ENCODE results near the gene FIGNL2. TPM values are rescaled to one million over a fixed set of nuclear protein-coding genes. Genes with fewer than 3 reads are reported as not detected.
"Not testable (repeated sequence)": the region's sequence is repeated elsewhere in the genome, so short reads cannot be mapped to it uniquely, and the experiment has no call there.

Gene FIGNL2
- total RNA-seq, 1 donor from 2014 or later: 0.69 TPM

DNA sequence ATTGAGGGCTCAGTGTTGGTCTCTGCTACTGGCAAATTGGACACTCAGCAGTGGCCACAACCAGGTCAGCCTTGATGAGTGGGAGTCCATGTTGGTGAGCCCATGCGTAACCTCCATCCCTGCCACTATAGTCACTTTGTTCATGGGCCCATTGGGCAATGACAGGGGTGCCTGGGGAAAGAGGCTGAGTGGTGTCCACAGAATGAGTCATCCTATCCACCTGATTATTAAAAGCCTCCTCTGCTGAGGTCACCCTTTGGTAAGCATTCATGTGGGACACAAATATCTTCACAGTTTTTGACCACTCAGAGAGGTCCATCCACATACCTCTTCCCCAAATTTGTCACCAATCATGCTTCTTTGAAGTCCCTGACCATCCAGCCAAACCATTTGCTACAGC, 50.0 kb downstream of the FIGNL2 start:
- ChIA-PET POLR2A (interaction anchor here (0.7 kb wide), 1 partner anchor 1081 kb away, joined by 3 read pairs; no protein-coding TSS in a partner anchor), CTCF (no interaction called here)
- Mint-ChIP-seq H3K27me3 (no peaks in the 10 kb centered on the region), H3K4me3 (no peak overlapping the region), H3K4me1 (no peaks in the 10 kb centered on the region), H3K36me3 (ENCODE audit: low read depth) (no peaks in the 10 kb centered on the region), H3K9me3 (no peaks in the 10 kb centered on the region), H3K27ac (no peak overlapping the region)
- TF ChIP-seq, protein P1, sequence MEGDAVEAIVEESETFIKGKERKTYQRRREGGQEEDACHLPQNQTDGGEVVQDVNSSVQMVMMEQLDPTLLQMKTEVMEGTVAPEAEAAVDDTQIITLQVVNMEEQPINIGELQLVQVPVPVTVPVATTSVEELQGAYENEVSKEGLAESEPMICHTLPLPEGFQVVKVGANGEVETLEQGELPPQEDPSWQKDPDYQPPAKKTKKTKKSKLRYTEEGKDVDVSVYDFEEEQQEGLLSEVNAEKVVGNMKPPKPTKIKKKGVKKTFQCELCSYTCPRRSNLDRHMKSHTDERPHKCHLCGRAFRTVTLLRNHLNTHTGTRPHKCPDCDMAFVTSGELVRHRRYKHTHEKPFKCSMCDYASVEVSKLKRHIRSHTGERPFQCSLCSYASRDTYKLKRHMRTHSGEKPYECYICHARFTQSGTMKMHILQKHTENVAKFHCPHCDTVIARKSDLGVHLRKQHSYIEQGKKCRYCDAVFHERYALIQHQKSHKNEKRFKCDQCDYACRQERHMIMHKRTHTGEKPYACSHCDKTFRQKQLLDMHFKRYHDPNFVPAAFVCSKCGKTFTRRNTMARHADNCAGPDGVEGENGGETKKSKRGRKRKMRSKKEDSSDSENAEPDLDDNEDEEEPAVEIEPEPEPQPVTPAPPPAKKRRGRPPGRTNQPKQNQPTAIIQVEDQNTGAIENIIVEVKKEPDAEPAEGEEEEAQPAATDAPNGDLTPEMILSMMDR (IDR thresholded peaks at IDR 0.05): no peak
- DNase-seq (no peak), ATAC-seq (ENCODE audit: low read depth) (no peak)
- intact Hi-C loops (cut with micrococcal nuclease): no loop called here

GRCh38 chr12:51798051-51798450, 50.5 kb downstream of the FIGNL2 start:
- H3K36me3 Mint-ChIP-seq (ENCODE audit: low read depth); H3K9me3 Mint-ChIP-seq; H3K4me1 Mint-ChIP-seq; intact Hi-C loops (cut with micrococcal nuclease); H3K27me3 Mint-ChIP-seq; H3K4me3 Mint-ChIP-seq; CTCF ChIA-PET; DNase-seq; H3K27ac Mint-ChIP-seq; ATAC-seq (ENCODE audit: low read depth): not testable (repeated sequence)
- POLR2A ChIA-PET: interaction anchor here (0.7 kb wide), 1 partner anchor 1081 kb away, joined by 3 read pairs; no protein-coding TSS in a partner anchor

GRCh38 chr12:51797301-51797700, 51.2 kb downstream of the FIGNL2 start:
- no peak for DNase-seq
- CTCF ChIA-PET: no interaction called here
- H3K4me1 Mint-ChIP-seq: no peaks in the 10 kb centered on the region
- no peak overlapping the region for H3K4me3 Mint-ChIP-seq
- H3K27me3 Mint-ChIP-seq: no peaks in the 10 kb centered on the region
- POLR2A ChIA-PET: no interaction called here
- ATAC-seq (ENCODE audit: low read depth): no peak
- H3K27ac Mint-ChIP-seq: no peak overlapping the region
- H3K36me3 Mint-ChIP-seq (ENCODE audit: low read depth): no peaks in the 10 kb centered on the region
- intact Hi-C loops (cut with micrococcal nuclease): no loop called here
- H3K9me3 Mint-ChIP-seq: no peaks in the 10 kb centered on the region
- TF ChIP-seq, protein P1 (IDR thresholded peaks at IDR 0.05): no peak

DNA sequence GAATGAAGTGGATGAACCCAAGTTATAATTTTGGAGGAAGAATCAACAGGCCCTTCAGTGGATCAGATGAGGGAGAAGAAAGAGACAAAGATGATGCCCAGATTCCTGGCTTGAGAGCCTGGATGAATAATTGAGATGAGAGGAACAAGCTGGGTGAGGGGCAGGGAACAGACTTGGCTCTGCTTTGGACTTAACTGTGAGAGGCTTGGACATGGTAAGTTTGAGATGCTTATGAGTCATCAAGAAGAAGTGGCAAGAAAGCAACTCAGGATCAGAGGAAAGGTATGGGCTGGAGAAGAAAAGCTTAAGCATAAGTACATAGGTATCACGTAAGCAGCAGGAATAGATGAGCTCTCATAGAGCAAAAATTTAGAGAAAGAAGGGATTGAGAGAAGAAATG, 55.3 kb downstream of the FIGNL2 start:
- ChIA-PET POLR2A (no interaction called here), CTCF (no interaction called here)
- ATAC-seq (ENCODE audit: low read depth): no peak
- no peak overlapping the region for H3K4me3 Mint-ChIP-seq
- peaks cover 3% of the 10 kb centered on the region for H3K27me3 Mint-ChIP-seq
- H3K27ac Mint-ChIP-seq: no peak overlapping the region
- intact Hi-C loops (cut with micrococcal nuclease): no loop called here
- H3K9me3 Mint-ChIP-seq: no peaks in the 10 kb centered on the region
- TF ChIP-seq, protein P1 (IDR thresholded peaks at IDR 0.05): no peak
- H3K4me1 Mint-ChIP-seq: no peaks in the 10 kb centered on the region
- H3K36me3 Mint-ChIP-seq (ENCODE audit: low read depth): no peaks in the 10 kb centered on the region
- no peak for DNase-seq

DNA sequence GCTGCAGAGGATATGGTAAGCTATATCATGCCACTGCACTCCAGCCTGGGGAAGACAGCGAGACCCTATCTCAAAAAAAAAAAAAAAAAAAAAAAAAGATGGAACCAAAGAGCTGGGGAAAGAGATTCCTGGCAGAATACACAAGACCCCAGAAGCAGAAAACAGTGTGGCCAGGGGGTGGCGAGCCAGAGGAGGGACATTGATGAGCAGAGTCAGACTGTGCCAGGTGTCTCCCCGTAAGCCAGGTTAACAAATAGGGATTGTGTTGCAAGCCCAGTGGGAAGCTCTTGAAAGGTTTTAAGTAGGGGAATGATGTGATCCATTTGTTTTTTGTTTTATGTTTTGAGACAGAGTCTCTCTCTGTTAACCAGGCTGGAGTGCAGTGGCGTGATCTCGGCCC, 56.1 kb downstream of the FIGNL2 start:
- DNase-seq (no peak), ATAC-seq (ENCODE audit: low read depth) (no peak)
- H3K9me3 Mint-ChIP-seq: no peaks in the 10 kb centered on the region
- H3K27ac Mint-ChIP-seq: no peak overlapping the region
- POLR2A ChIA-PET: no interaction called here
- peaks cover 3% of the 10 kb centered on the region for H3K27me3 Mint-ChIP-seq
- H3K4me3 Mint-ChIP-seq: no peak overlapping the region
- TF ChIP-seq, protein P1 (IDR thresholded peaks at IDR 0.05): no peak
- CTCF ChIA-PET: no interaction called here
- intact Hi-C loops (cut with micrococcal nuclease): no loop called here
- H3K36me3 Mint-ChIP-seq (ENCODE audit: low read depth): no peaks in the 10 kb centered on the region
- H3K4me1 Mint-ChIP-seq: no peaks in the 10 kb centered on the region

- Mint-ChIP-seq H3K4me3 (no peak overlapping the region), H3K4me1 (no peaks in the 10 kb centered on the region), H3K36me3 (ENCODE audit: low read depth) (no peaks in the 10 kb centered on the region), H3K27me3 (peaks cover 3% of the 10 kb centered on the region), H3K9me3 (no peaks in the 10 kb centered on the region), H3K27ac (no peak overlapping the region)
- ChIA-PET CTCF (no interaction called here), POLR2A (no interaction called here)
- DNase-seq: no peak
- TF ChIP-seq, protein P1 (IDR thresholded peaks at IDR 0.05): no peak
- intact Hi-C loops (cut with micrococcal nuclease): no loop called here
- no peak for ATAC-seq (ENCODE audit: low read depth)
Observed at GRCh38 chr12:51788876-51789275, 59.6 kb downstream of the FIGNL2 start.
